Suprapubic skin (tissue), 4 donors: ENCODE measurements around the gene MELTF. TPM values are rescaled to one million over a fixed set of nuclear protein-coding genes. Genes with fewer than 3 reads are reported as not detected.

Experiments
- DNase-seq, 2 donors: peaks; one replicate each; pipeline ENCODE4 v3.0.0-alpha.2; 2019; ENCODE audit warnings: low spot score in 2 of 2
- H3K27ac ChIP-seq: fragments of 200-600 bp; sonication (generic); one replicate; pipeline ENCODE4 v1.5.1; 2019
- H3K27me3 ChIP-seq: fragments of 200-600 bp; sonication (generic); one replicate; pipeline ENCODE4 v1.5.1; 2019
- H3K36me3 ChIP-seq: fragments of 200-600 bp; sonication (generic); one replicate; pipeline ENCODE4 v1.5.1; 2019
- H3K4me1 ChIP-seq: fragments of 200-600 bp; sonication (generic); one replicate; pipeline ENCODE4 v1.5.1; 2019
- H3K4me3 ChIP-seq: fragments of 200-600 bp; sonication (generic); one replicate; pipeline ENCODE4 v1.5.1; 2019; ENCODE audit warnings: mild to moderate bottlenecking
- H3K9me3 ChIP-seq: fragments of 200-600 bp; sonication (generic); one replicate; pipeline ENCODE4 v1.5.1; 2019
- EP300 ChIP-seq: sonication (generic); formaldehyde crosslinking; IDR thresholded peaks from one replicate; pipeline ENCODE4 v1.6.1; 2017; ENCODE audit warnings: antibody characterized with exemption
- POLR2A ChIP-seq, 2 donors: fragments of 450-650 bp; IDR thresholded peaks; one replicate each; pipeline ENCODE4 v1.6.1; 2017; ENCODE audit warnings: antibody characterized with exemption in 2 of 2, mild to moderate bottlenecking in 2 of 2, moderate library complexity in 2 of 2
- POLR2AphosphoS5 ChIP-seq, 3 donors: sonication (generic); formaldehyde crosslinking; IDR thresholded peaks; one replicate each; pipeline ENCODE4 v1.6.1; 2017; ENCODE audit warnings: antibody characterized with exemption in 3 of 3
- WGBS: methylation state at CpG from one replicate; pipeline ENCODE4 v1.1.5; 2018; 5-methylcytosine and 5-hydroxymethylcytosine counted together
- total RNA-seq, 4 donors: library from RNA; depleted of rRNA; stranded (reverse); fragments of >200 nt; gene quantifications; one replicate each; pipeline ENCODE4 v1.1.0, GENCODE V29; 2016
- TF ChIP-seq, protein P1 (sequence below), 2 donors: fragments of 200-600 bp in 1 of 2; fragments of 450-650 bp in 1 of 2; sonication (generic) in 1 of 2; IDR thresholded peaks; one replicate each; pipeline ENCODE4 v1.5.1; 2016 to 2019; ENCODE audit warnings: antibody characterized with exemption in 2 of 2, mild to moderate bottlenecking in 1 of 2, moderate library complexity in 1 of 2

The MELTF gene
- total RNA-seq, 4 donors from 2014 or later: 21.0 to 68.7 (median 34.4) TPM

- DNase-seq: peak; percentile 55 to 72
- WGBS: 73% methylated on average over 13 of the region's 28 CpGs
- Histone ChIP-seq H3K9me3 (no peaks in the 10 kb centered on the region), H3K27me3 (peaks cover 4% of the 10 kb centered on the region), H3K27ac (no peak overlapping the region), H3K4me3 (no peak overlapping the region), H3K4me1 (peaks cover 3% of the 10 kb centered on the region), H3K36me3 (no peaks in the 10 kb centered on the region)
- TF ChIP-seq POLR2A (IDR thresholded peaks at IDR 0.05) (no peak), POLR2AphosphoS5 (IDR thresholded peaks at IDR 0.05) (no peak), EP300 (no peak)
- TF ChIP-seq, protein P1, sequence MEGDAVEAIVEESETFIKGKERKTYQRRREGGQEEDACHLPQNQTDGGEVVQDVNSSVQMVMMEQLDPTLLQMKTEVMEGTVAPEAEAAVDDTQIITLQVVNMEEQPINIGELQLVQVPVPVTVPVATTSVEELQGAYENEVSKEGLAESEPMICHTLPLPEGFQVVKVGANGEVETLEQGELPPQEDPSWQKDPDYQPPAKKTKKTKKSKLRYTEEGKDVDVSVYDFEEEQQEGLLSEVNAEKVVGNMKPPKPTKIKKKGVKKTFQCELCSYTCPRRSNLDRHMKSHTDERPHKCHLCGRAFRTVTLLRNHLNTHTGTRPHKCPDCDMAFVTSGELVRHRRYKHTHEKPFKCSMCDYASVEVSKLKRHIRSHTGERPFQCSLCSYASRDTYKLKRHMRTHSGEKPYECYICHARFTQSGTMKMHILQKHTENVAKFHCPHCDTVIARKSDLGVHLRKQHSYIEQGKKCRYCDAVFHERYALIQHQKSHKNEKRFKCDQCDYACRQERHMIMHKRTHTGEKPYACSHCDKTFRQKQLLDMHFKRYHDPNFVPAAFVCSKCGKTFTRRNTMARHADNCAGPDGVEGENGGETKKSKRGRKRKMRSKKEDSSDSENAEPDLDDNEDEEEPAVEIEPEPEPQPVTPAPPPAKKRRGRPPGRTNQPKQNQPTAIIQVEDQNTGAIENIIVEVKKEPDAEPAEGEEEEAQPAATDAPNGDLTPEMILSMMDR (IDR thresholded peaks at IDR 0.05): no peak
Measured at GRCh38 chr3:196991581-196992460, 37.8 kb downstream of the MELTF start.

- Histone ChIP-seq H3K27me3 (peaks cover 4% of the 10 kb centered on the region), H3K36me3 (no peaks in the 10 kb centered on the region), H3K4me3 (no peak overlapping the region), H3K27ac (no peak overlapping the region), H3K9me3 (no peaks in the 10 kb centered on the region), H3K4me1 (no peaks in the 10 kb centered on the region)
- TF ChIP-seq POLR2A (IDR thresholded peaks at IDR 0.05) (no peak), EP300 (no peak), POLR2AphosphoS5 (IDR thresholded peaks at IDR 0.05) (no peak)
- TF ChIP-seq, protein P1 (IDR thresholded peaks at IDR 0.05): no peak
- peak in 1 of 2 donors; percentile 73 for DNase-seq
- 90% methylated on average over 4 of the region's 10 CpGs for WGBS
Measured at GRCh38 chr3:196990601-196991007, 39.0 kb downstream of the MELTF start.

DNA sequence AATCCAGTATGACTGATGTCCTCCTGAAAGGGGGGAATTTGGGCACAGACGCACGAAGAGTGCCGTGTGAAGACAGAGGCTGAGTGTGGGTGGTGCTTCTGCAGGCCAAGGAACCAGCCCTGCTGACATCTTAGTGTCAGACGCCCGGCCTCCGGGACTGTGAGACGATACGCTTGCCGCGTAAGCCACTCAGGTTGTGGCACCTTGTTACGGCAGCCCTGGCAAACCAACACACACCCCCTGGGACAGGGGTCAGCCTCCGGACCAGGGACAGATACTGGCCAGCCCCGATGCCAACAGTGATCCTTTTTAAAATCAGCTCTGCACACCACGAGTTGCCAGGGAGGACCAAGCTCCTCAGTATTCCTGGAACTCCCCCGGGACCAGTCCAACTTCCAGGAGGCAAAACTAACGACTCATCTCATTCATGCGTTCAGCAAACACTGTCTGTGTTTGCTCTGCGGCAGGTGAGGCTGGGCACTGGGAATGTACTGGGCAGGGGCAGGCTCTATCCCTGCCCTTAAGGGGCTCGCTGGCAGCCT, 39.8 kb downstream of the MELTF start:
- H3K4me1 ChIP-seq: no peaks in the 10 kb centered on the region
- TF ChIP-seq, protein P1 (IDR thresholded peaks at IDR 0.05): no peak
- TF ChIP-seq POLR2A (IDR thresholded peaks at IDR 0.05): no peak
- no peak overlapping the region for H3K4me3 ChIP-seq
- no peaks in the 10 kb centered on the region for H3K9me3 ChIP-seq
- H3K27me3 ChIP-seq: peaks cover 4% of the 10 kb centered on the region
- WGBS: 80% methylated on average over 13 of the region's 19 CpGs
- no peak overlapping the region for H3K27ac ChIP-seq
- H3K36me3 ChIP-seq: no peaks in the 10 kb centered on the region
- DNase-seq: no peak

DNA sequence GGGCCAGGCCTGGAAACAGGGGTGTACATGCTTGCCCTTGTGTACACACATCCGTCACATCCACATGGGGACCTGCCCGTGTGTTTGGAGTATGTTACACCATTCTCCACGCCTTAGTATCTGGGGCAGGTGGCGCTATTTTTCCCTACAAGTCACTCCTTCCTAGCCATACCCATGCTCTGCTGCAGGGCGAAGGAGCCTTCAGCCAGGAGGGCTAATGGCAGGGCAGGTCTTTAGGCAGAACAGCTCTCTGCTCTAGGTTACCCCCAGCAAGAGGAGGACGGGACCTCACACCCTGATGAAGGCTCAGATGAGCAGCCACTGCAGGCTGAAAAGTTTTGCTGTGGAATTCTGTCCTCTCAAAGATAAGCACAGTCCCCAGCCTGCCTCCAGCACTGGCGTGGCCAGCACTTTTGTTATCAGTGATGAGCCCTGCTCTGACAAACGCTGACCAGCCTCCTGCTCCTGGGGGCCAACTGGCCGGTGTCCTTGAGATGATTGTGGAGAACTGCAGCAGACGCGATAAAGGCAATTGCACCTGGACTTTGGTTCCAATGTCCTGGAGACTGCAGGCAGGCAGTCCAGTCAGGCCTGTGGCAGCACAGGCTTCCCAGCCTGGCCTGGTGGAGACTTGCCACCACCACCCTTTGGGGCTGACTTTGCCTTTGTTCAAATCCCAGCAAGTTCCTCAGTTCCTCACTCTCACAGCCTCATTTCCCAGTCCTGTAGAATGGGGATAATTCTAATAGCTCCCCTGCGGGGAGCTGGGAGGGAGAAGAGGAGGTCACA, 41.2 kb downstream of the MELTF start:
- H3K9me3 ChIP-seq: peaks cover 3% of the 10 kb centered on the region
- peak; percentile 40 to 66 for DNase-seq
- H3K27me3 ChIP-seq: peaks cover 4% of the 10 kb centered on the region
- TF ChIP-seq POLR2AphosphoS5 (IDR thresholded peaks at IDR 0.05) (no peak), POLR2A (IDR thresholded peaks at IDR 0.05) (no peak), EP300 (no peak)
- TF ChIP-seq, protein P1 (IDR thresholded peaks at IDR 0.05): no peak
- no peak overlapping the region for H3K4me3 ChIP-seq
- no peak overlapping the region for H3K27ac ChIP-seq
- H3K36me3 ChIP-seq: no peaks in the 10 kb centered on the region
- WGBS: 69% methylated on average over 12 of the region's 12 CpGs
- H3K4me1 ChIP-seq: no peaks in the 10 kb centered on the region

- Histone ChIP-seq H3K4me3 (no peak overlapping the region), H3K4me1 (no peaks in the 10 kb centered on the region), H3K27me3 (peaks cover 4% of the 10 kb centered on the region), H3K36me3 (no peaks in the 10 kb centered on the region), H3K27ac (no peak overlapping the region), H3K9me3 (peaks cover 5% of the 10 kb centered on the region)
- WGBS: 74% methylated on average over 9 of the region's 10 CpGs
- TF ChIP-seq POLR2A (IDR thresholded peaks at IDR 0.05) (no peak), POLR2AphosphoS5 (IDR thresholded peaks at IDR 0.05) (no peak), EP300 (no peak)
- TF ChIP-seq, protein P1 (IDR thresholded peaks at IDR 0.05): no peak
- peak; percentile 20 to 47 for DNase-seq
Measured at GRCh38 chr3:196987022-196987421, 42.6 kb downstream of the MELTF start.
